ENCODE data around the gene CPA4.
A peak's percentile ranks its signal among the peaks of the same experiment; 100 is the strongest.

CPA4 gene

DNA sequence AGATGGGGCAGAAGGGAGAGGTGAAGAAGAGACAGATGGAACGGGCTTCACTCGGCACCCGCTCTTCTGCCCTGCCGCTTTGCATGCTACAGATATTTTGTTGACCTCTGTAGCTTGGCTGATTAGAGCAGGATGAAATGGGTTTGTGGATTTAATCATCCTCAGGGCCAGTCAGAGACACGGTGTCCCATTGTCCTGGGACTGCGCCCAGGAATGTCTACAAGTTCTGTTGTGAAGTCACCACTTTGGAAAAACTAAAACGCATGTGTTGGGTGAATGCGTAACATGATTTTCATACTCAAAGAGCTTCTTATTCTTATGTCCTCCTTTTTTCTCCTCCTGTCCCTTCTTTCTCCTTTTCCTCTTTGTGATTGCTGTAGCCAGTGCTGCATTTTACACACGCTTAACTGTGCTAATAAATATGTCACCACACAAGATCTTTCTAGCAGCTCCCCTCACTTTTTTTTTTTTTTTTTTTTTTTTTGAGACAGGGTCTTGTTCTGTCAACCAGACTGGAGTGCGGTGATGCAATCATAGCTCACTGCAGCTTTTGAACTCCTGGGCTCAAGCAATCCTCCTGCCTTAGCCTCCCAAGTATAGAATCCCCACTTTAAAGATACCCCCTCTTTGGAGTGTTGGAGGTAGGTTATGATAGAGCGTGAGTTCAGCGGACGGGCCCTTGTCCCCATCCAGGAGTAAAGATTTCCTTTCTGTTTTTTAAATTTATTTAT is 3.4 kb downstream of the CPA4 start:
- DNase-seq, result no peak
- no peak overlapping the region for H3K18ac ChIP-seq (ENCODE audit: low read depth in 1 of 2, low read length in 2 of 2)
- H2BK15ac ChIP-seq (ENCODE audit: low read depth, poor library complexity, severe bottlenecking), result no peak overlapping the region
- H3K36me3 ChIP-seq (ENCODE audit: control insufficient read depth in 1 of 2, insufficient read depth in 2 of 2, low read depth in 1 of 2, low read length in 2 of 2), result peaks cover 0 to 30% of the 10 kb centered on the region in 2 experiments
- H2AK5ac ChIP-seq (ENCODE audit: low read length, severe bottlenecking), result peak overlapping the region; percentile 64
- H2BK120ac ChIP-seq (ENCODE audit: low read depth, low read length), result no peak overlapping the region
- 98% methylated on average over 9 of the region's 13 CpGs for WGBS
- H2BK12ac ChIP-seq (ENCODE audit: low read length in 2 of 2), result no peak overlapping the region
- no peak overlapping the region for H3K23ac ChIP-seq (ENCODE audit: low read length in 2 of 2)
- no peaks in the 10 kb centered on the region for H3K27me3 ChIP-seq (ENCODE audit: control insufficient read depth in 1 of 2, insufficient read depth in 1 of 2, low read length in 2 of 2)
- no peak overlapping the region for H3K27ac ChIP-seq (ENCODE audit: low read length, poor library complexity, severe bottlenecking)
- no peak overlapping the region for H3K4me3 ChIP-seq (ENCODE audit: insufficient read depth in 1 of 2, low read depth in 1 of 2, low read length in 2 of 2)
- no peak overlapping the region for H3K4ac ChIP-seq (ENCODE audit: low read depth in 1 of 2, low read length in 2 of 2)
- H3K79me1 ChIP-seq (replicated peaks; ENCODE audit: low read length, poor library complexity, severe bottlenecking), result peaks cover 25% of the 10 kb centered on the region
- no peak overlapping the region for H3K9ac ChIP-seq (ENCODE audit: low read length)
- no peak overlapping the region for H4K8ac ChIP-seq (ENCODE audit: low read length)
- H2BK5ac ChIP-seq (ENCODE audit: low read depth, low read length, poor library complexity, severe bottlenecking), result no peak overlapping the region
- H4K91ac ChIP-seq (ENCODE audit: low read length), result no peak overlapping the region
- no peak overlapping the region for H2AFZ ChIP-seq (ENCODE audit: low read depth, low read length)
- H3K4me1 ChIP-seq (ENCODE audit: control insufficient read depth, insufficient read depth, low read depth, low read length), result peaks cover 12% of the 10 kb centered on the region
- H3K14ac ChIP-seq (ENCODE audit: low read length in 2 of 2), result no peak overlapping the region
- H3K4me2 ChIP-seq (ENCODE audit: low read length, poor library complexity, severe bottlenecking), result no peak overlapping the region
- no peaks in the 10 kb centered on the region for H3K9me3 ChIP-seq (ENCODE audit: control insufficient read depth, low read length)

- H3K27ac ChIP-seq (ENCODE audit: low read length, poor library complexity, severe bottlenecking), result no peak overlapping the region
- H3K4me2 ChIP-seq (ENCODE audit: low read length, poor library complexity, severe bottlenecking), result no peak overlapping the region
- no peak overlapping the region for H3K4ac ChIP-seq (ENCODE audit: low read depth in 1 of 2, low read length in 2 of 2)
- H3K9ac ChIP-seq (ENCODE audit: low read length), result no peak overlapping the region
- peak overlapping the region; percentile 41 for H2AK5ac ChIP-seq (ENCODE audit: low read length, severe bottlenecking)
- H3K79me1 ChIP-seq (replicated peaks; ENCODE audit: low read length, poor library complexity, severe bottlenecking), result peaks cover 27% of the 10 kb centered on the region
- no peak for DNase-seq
- H4K8ac ChIP-seq (ENCODE audit: low read length), result peak overlapping the region; percentile 30
- H2BK12ac ChIP-seq (ENCODE audit: low read length in 2 of 2), result peak overlapping the region in 1 of 2 experiments; percentile 24
- no peak overlapping the region for H3K14ac ChIP-seq (ENCODE audit: low read length in 2 of 2)
- H4K91ac ChIP-seq (ENCODE audit: low read length), result peak overlapping the region; percentile 2
- H3K23ac ChIP-seq (ENCODE audit: low read length in 2 of 2), result no peak overlapping the region
- H3K36me3 ChIP-seq (ENCODE audit: control insufficient read depth in 1 of 2, insufficient read depth in 2 of 2, low read depth in 1 of 2, low read length in 2 of 2), result peaks cover 0 to 40% of the 10 kb centered on the region in 2 experiments
- no peak overlapping the region for H2AFZ ChIP-seq (ENCODE audit: low read depth, low read length)
- no peak overlapping the region for H3K18ac ChIP-seq (ENCODE audit: low read depth in 1 of 2, low read length in 2 of 2)
- H3K4me1 ChIP-seq (ENCODE audit: control insufficient read depth, insufficient read depth, low read depth, low read length), result peaks cover 12% of the 10 kb centered on the region
- H3K9me3 ChIP-seq (ENCODE audit: control insufficient read depth, low read length), result no peaks in the 10 kb centered on the region
- no peak overlapping the region for H3K4me3 ChIP-seq (ENCODE audit: insufficient read depth in 1 of 2, low read depth in 1 of 2, low read length in 2 of 2)
- peak overlapping the region; percentile 20 for H2BK5ac ChIP-seq (ENCODE audit: low read depth, low read length, poor library complexity, severe bottlenecking)
- no peak overlapping the region for H2BK120ac ChIP-seq (ENCODE audit: low read depth, low read length)
- H2BK15ac ChIP-seq (ENCODE audit: low read depth, poor library complexity, severe bottlenecking), result no peak overlapping the region
- no peaks in the 10 kb centered on the region for H3K27me3 ChIP-seq (ENCODE audit: control insufficient read depth in 1 of 2, insufficient read depth in 1 of 2, low read length in 2 of 2)
- 94% methylated on average over 19 of the region's 20 CpGs for WGBS
Observed at GRCh38 chr7:130297628-130298543, 4.9 kb downstream of the CPA4 start.

GRCh38 chr7:130298544-130299326 is 5.8 kb downstream of the CPA4 start:
- Histone ChIP-seq H2BK15ac (ENCODE audit: low read depth, poor library complexity, severe bottlenecking) (no peak overlapping the region), H3K27ac (ENCODE audit: low read length, poor library complexity, severe bottlenecking) (no peak overlapping the region), H3K9me3 (ENCODE audit: control insufficient read depth, low read length) (no peaks in the 10 kb centered on the region), H4K8ac (ENCODE audit: low read length) (no peak overlapping the region), H3K4ac (ENCODE audit: low read depth in 1 of 2, low read length in 2 of 2) (no peak overlapping the region), H3K18ac (ENCODE audit: low read depth in 1 of 2, low read length in 2 of 2) (no peak overlapping the region), H3K9ac (ENCODE audit: low read length) (no peak overlapping the region), H3K4me1 (ENCODE audit: control insufficient read depth, insufficient read depth, low read depth, low read length) (peaks cover 10% of the 10 kb centered on the region), H3K79me1 (replicated peaks; ENCODE audit: low read length, poor library complexity, severe bottlenecking) (peaks cover 27% of the 10 kb centered on the region), H3K36me3 (ENCODE audit: control insufficient read depth in 1 of 2, insufficient read depth in 2 of 2, low read depth in 1 of 2, low read length in 2 of 2) (peaks cover 0 to 40% of the 10 kb centered on the region in 2 experiments), H3K23ac (ENCODE audit: low read length in 2 of 2) (no peak overlapping the region), H2BK5ac (ENCODE audit: low read depth, low read length, poor library complexity, severe bottlenecking) (no peak overlapping the region), H3K27me3 (ENCODE audit: control insufficient read depth in 1 of 2, insufficient read depth in 1 of 2, low read length in 2 of 2) (no peaks in the 10 kb centered on the region), H2AK5ac (ENCODE audit: low read length, severe bottlenecking) (no peak overlapping the region), H2BK12ac (ENCODE audit: low read length in 2 of 2) (no peak overlapping the region), H3K4me3 (ENCODE audit: insufficient read depth in 1 of 2, low read depth in 1 of 2, low read length in 2 of 2) (no peak overlapping the region), H3K14ac (ENCODE audit: low read length in 2 of 2) (no peak overlapping the region), H4K91ac (ENCODE audit: low read length) (no peak overlapping the region), H3K4me2 (ENCODE audit: low read length, poor library complexity, severe bottlenecking) (no peak overlapping the region), H2AFZ (ENCODE audit: low read depth, low read length) (no peak overlapping the region), H2BK120ac (ENCODE audit: low read depth, low read length) (no peak overlapping the region)
- no peak for DNase-seq
- WGBS, result 93% methylated on average over 4 of the region's 5 CpGs

Measured in mesenchymal stem cell (in vitro differentiated cells and primary cell).